Osteoblast (primary cell): ENCODE results near the gene AMFR. TPM values are rescaled to one million over a fixed set of nuclear protein-coding genes. Genes with fewer than 3 reads are reported as not detected.
A peak's percentile ranks its signal among the peaks of the same experiment; 100 is the strongest.

ENCODE experiments used
- DNase-seq: peaks from one replicate; pipeline ENCODE4 v3.0.0; 2011; ENCODE audit warnings: low spot score, mixed read lengths; ENCODE audit not compliant: insufficient read length; ENCODE audit errors: missing footprints
- H2AFZ ChIP-seq: 2 replicates; pipeline ENCODE4 v1.6.0; 2011; ENCODE audit warnings: mild to moderate bottlenecking, low read length
- H3K27ac ChIP-seq: 2 replicates; pipeline ENCODE4 v1.5.1; 2011; ENCODE audit warnings: mild to moderate bottlenecking, low read depth, low read length, moderate library complexity
- H3K27me3 ChIP-seq: 2 replicates; pipeline ENCODE4 v1.6.0; 2012; ENCODE audit warnings: mild to moderate bottlenecking, control low read depth, inconsistent platforms, low read length, moderate library complexity; ENCODE audit not compliant: insufficient read depth
- H3K36me3 ChIP-seq: 2 replicates; pipeline ENCODE4 v1.5.1; 2011; ENCODE audit warnings: mild to moderate bottlenecking, low read length, control low read depth, moderate library complexity; ENCODE audit not compliant: insufficient read depth
- H3K4me1 ChIP-seq: 2 replicates; pipeline ENCODE4 v1.5.1; 2011; ENCODE audit warnings: mild to moderate bottlenecking, low read length, control low read depth, moderate library complexity; ENCODE audit not compliant: insufficient read depth
- H3K4me2 ChIP-seq: 2 replicates; pipeline ENCODE4 v1.6.0; 2011; ENCODE audit warnings: mild to moderate bottlenecking, low read length; ENCODE audit not compliant: insufficient read depth
- H3K4me3 ChIP-seq: fragments of 200-600 bp; sonication (generic); 3 replicates; pipeline ENCODE4 v1.5.1; 2012; ENCODE audit warnings: mild to moderate bottlenecking, low read length, inconsistent platforms; ENCODE audit not compliant: insufficient read depth
- H3K79me2 ChIP-seq: 2 replicates; pipeline ENCODE4 v1.6.0; 2012; ENCODE audit warnings: mild to moderate bottlenecking, low read length, control low read depth, inconsistent platforms; ENCODE audit not compliant: insufficient read depth
- H3K9me3 ChIP-seq: 2 replicates; pipeline ENCODE4 v1.5.1; 2011; ENCODE audit warnings: low read depth, low read length, control low read depth
- H4K20me1 ChIP-seq: 2 replicates; pipeline ENCODE4 v1.6.0; 2012; ENCODE audit warnings: mild to moderate bottlenecking, low read length, control low read depth; ENCODE audit not compliant: insufficient read depth
- total RNA-seq: library from RNA; depleted of rRNA; stranded (reverse); fragments of >200 nt; gene quantifications from 2 replicates; pipeline ENCODE4 v1.2.3, GENCODE V29; 2012
- TF ChIP-seq, protein P1 (sequence below): IDR thresholded peaks from 2 replicates; pipeline ENCODE4 v1.5.1; 2011; ENCODE audit warnings: mild to moderate bottlenecking, low read depth, low read length, moderate library complexity; ENCODE audit errors: extremely low read depth

The AMFR gene
- total RNA-seq, 1 donor, result 339 TPM

DNA sequence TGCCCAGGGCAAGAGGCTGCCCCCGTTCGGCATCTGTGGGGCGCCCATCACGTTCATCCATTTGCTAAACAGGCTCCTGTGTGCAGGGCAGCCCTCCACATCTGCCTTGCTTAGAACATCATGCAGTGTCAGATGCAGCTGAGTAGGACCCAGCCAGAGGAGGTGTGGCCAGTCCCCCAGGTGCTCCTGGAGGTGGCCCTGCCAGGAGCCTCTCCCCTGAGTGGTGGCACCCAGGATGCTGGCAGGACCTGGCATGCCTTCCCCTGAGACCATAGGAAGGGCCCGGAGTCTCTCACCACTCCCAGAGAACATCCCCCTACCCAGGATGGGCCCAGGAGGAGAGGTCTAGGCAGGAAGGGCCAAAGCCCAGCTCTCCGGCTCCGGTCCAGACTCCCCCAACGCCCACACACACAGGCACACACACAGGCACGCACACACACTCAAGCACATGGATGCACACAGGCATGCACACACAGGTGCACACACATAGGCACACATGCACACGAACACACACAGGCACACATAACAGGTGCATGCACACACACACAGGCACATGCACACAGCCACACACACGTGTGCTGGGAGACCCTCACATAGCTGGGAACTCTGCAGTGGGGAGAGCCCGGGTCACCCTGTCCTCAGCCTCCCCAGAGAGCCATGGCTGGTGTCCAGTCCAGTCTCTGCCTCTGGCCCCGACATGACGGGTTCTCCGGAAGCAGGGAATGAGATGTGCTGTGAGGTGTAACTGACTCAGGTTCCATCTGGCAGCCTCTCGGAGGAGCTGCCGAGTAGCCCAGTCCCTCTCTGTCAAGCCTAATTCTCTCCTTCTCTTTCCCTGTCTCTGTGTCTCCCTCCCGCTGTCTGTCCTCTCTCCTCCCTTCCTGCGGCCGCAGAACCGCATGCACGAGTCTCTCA is 74.6 kb downstream of the AMFR start:
- Histone ChIP-seq H3K4me2 (no peak overlapping the region), H3K9me3 (no peaks in the 10 kb centered on the region), H3K4me3 (no peak overlapping the region), H2AFZ (no peak overlapping the region), H4K20me1 (no peaks in the 10 kb centered on the region), H3K79me2 (no peaks in the 10 kb centered on the region), H3K4me1 (no peaks in the 10 kb centered on the region), H3K27ac (no peak overlapping the region), H3K36me3 (no peaks in the 10 kb centered on the region), H3K27me3 (no peaks in the 10 kb centered on the region)
- DNase-seq, result peak; percentile 88
- TF ChIP-seq, protein P1, sequence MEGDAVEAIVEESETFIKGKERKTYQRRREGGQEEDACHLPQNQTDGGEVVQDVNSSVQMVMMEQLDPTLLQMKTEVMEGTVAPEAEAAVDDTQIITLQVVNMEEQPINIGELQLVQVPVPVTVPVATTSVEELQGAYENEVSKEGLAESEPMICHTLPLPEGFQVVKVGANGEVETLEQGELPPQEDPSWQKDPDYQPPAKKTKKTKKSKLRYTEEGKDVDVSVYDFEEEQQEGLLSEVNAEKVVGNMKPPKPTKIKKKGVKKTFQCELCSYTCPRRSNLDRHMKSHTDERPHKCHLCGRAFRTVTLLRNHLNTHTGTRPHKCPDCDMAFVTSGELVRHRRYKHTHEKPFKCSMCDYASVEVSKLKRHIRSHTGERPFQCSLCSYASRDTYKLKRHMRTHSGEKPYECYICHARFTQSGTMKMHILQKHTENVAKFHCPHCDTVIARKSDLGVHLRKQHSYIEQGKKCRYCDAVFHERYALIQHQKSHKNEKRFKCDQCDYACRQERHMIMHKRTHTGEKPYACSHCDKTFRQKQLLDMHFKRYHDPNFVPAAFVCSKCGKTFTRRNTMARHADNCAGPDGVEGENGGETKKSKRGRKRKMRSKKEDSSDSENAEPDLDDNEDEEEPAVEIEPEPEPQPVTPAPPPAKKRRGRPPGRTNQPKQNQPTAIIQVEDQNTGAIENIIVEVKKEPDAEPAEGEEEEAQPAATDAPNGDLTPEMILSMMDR, result no peak

GRCh38 chr16:56349711-56350161 is 75.6 kb downstream of the AMFR start:
- H3K27ac ChIP-seq, result no peak overlapping the region
- TF ChIP-seq, protein P1, result no peak
- no peak for DNase-seq
- no peaks in the 10 kb centered on the region for H3K27me3 ChIP-seq
- no peaks in the 10 kb centered on the region for H3K9me3 ChIP-seq
- no peak overlapping the region for H3K4me3 ChIP-seq
- H4K20me1 ChIP-seq, result no peaks in the 10 kb centered on the region
- H3K36me3 ChIP-seq, result no peaks in the 10 kb centered on the region
- no peak overlapping the region for H3K4me2 ChIP-seq
- H2AFZ ChIP-seq, result no peak overlapping the region
- H3K79me2 ChIP-seq, result no peaks in the 10 kb centered on the region
- H3K4me1 ChIP-seq, result no peaks in the 10 kb centered on the region

- DNase-seq, result peak; percentile 84
- no peak overlapping the region for H3K27ac ChIP-seq
- no peak overlapping the region for H2AFZ ChIP-seq
- H3K9me3 ChIP-seq, result no peaks in the 10 kb centered on the region
- H3K4me2 ChIP-seq, result no peak overlapping the region
- no peaks in the 10 kb centered on the region for H4K20me1 ChIP-seq
- no peaks in the 10 kb centered on the region for H3K27me3 ChIP-seq
- TF ChIP-seq, protein P1, result no peak
- H3K4me3 ChIP-seq, result no peak overlapping the region
- no peaks in the 10 kb centered on the region for H3K79me2 ChIP-seq
- no peaks in the 10 kb centered on the region for H3K36me3 ChIP-seq
- H3K4me1 ChIP-seq, result no peaks in the 10 kb centered on the region
Measured at GRCh38 chr16:56349086-56349415, 76.3 kb downstream of the AMFR start.
